CD4-positive, CD25-positive, alpha-beta regulatory T cell (primary cell): ENCODE data around the gene ATF6. TPM values are rescaled to one million over a fixed set of nuclear protein-coding genes. Genes with fewer than 3 reads are reported as not detected.

Experiments used
- ATAC-seq, 2 donors: fragments of 150-1000 bp; cut with Tn5 transposase; one replicate each; pipeline ENCODE4 v1.10.0; 2021; ENCODE audit warnings: low read depth in 2 of 2, moderate number of reproducible peaks in 2 of 2, moderate library complexity in 1 of 2
- DNase-seq, 3 donors: peaks; one replicate each; pipeline versions ENCODE4 v3.0.0 to v3.0.0-alpha.2; 2012 to 2022; ENCODE audit warnings: mixed read lengths in 1 of 3
- H3K27ac ChIP-seq: one replicate; pipeline ENCODE4 v1.7.0; 2013; ENCODE audit warnings: mild to moderate bottlenecking, low read length; ENCODE audit not compliant: insufficient read depth, poor library complexity, severe bottlenecking
- H3K27me3 ChIP-seq: one replicate; pipeline ENCODE4 v1.7.0; 2013; ENCODE audit warnings: low read length; ENCODE audit not compliant: control insufficient read depth, insufficient read depth
- H3K36me3 ChIP-seq: one replicate; pipeline ENCODE4 v1.7.0; 2013; ENCODE audit warnings: mild to moderate bottlenecking, low read length, moderate library complexity; ENCODE audit not compliant: control insufficient read depth, insufficient read depth
- H3K4me1 ChIP-seq: 2 replicates; pipeline ENCODE4 v1.7.0; 2013; ENCODE audit warnings: mild to moderate bottlenecking, low read length; ENCODE audit not compliant: insufficient read depth, control insufficient read depth, poor library complexity, severe bottlenecking
- H3K4me3 ChIP-seq: one replicate; pipeline ENCODE4 v1.7.0; 2013; ENCODE audit warnings: low read depth, mild to moderate bottlenecking, low read length, moderate library complexity
- H3K9me3 ChIP-seq, 2 experiments: 1 replicate in 1 of 2; 2 replicates in 1 of 2; pipeline ENCODE4 v1.7.0; 2013; ENCODE audit warnings: low read length in 2 of 2, mild to moderate bottlenecking in 1 of 2, moderate library complexity in 1 of 2; ENCODE audit not compliant: control insufficient read depth in 2 of 2
- H3K27ac Mint-ChIP-seq, 3 donors: one replicate each; pipeline ENCODE4 v1.8.0; 2020 to 2022; ENCODE audit warnings: mild to moderate bottlenecking in 3 of 3, mixed read lengths in 3 of 3, moderate library complexity in 2 of 3
- H3K27me3 Mint-ChIP-seq: one replicate; pipeline ENCODE4 v1.8.0; 2022; ENCODE audit warnings: mild to moderate bottlenecking, mixed read lengths
- H3K36me3 Mint-ChIP-seq: one replicate; pipeline ENCODE4 v1.8.0; 2020; ENCODE audit warnings: mixed read lengths
- H3K4me1 Mint-ChIP-seq, 4 donors: one replicate each; pipeline ENCODE4 v1.8.0; 2020 to 2022; ENCODE audit warnings: mixed read lengths in 4 of 4, mild to moderate bottlenecking in 1 of 4
- H3K4me3 Mint-ChIP-seq, 4 donors: one replicate each; pipeline ENCODE4 v1.8.0; 2020 to 2022; ENCODE audit warnings: mild to moderate bottlenecking in 4 of 4, mixed read lengths in 4 of 4, moderate library complexity in 3 of 4
- H3K9me3 Mint-ChIP-seq, 7 donors: one replicate each; pipeline ENCODE4 v1.8.0; 2020 to 2022; ENCODE audit warnings: mixed read lengths in 7 of 7, mild to moderate bottlenecking in 3 of 7, moderate library complexity in 2 of 7
- polyA plus RNA-seq, 4 donors: library from polyadenylated mRNA; unstranded; fragments of 300-500 nt; fragmentation: Illumina TruSeq; gene quantifications; one replicate each; pipeline ENCODE4 v1.2.3, GENCODE V29; 2021
- total RNA-seq: library from RNA; stranded (reverse); gene quantifications from one replicate; pipeline ENCODE4 v1.2.3, GENCODE V29; 2022

ATF6 gene
- total and polyA plus RNA-seq, 5 donors from 2014 or later = 13.5 to 17.8 (median 15.0) TPM

GRCh38 chr1:161948435-161948834 is 182.3 kb downstream of the ATF6 start:
- H3K4me1 Mint-ChIP-seq = peaks cover 5 to 15% (median 11%) of the 10 kb centered on the region in 4 donors
- H3K4me3 Mint-ChIP-seq = no peak overlapping the region
- H3K27me3 Mint-ChIP-seq = no peaks in the 10 kb centered on the region
- no peak for DNase-seq
- Histone ChIP-seq H3K27ac (no peak overlapping the region), H3K27me3 (no peaks in the 10 kb centered on the region), H3K36me3 (peaks cover 9% of the 10 kb centered on the region), H3K4me3 (no peak overlapping the region), H3K4me1 (no peaks in the 10 kb centered on the region), H3K9me3 (no peaks in the 10 kb centered on the region)
- H3K27ac Mint-ChIP-seq = no peak overlapping the region
- H3K36me3 Mint-ChIP-seq = peaks cover 25% of the 10 kb centered on the region
- H3K9me3 Mint-ChIP-seq = no peaks in the 10 kb centered on the region
- no peak for ATAC-seq

DNA sequence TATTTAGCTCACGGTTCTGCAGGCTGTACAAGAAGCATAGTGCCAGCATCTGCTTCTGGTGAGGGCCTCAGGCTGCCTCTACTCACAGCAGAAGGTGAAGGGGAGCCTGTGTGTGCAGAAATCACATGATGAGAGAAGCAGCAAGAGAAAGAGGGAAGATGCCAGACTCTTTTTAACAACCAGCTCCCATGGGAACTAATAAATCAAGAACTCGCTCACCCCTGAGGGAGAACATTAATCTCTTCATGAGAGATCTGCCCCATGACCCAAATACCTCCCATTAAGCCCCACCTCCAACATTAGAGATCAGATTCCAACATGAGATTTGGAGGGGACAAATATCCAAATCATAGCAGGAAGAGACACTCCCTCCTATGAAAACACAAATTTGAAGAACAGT is 183.4 kb downstream of the ATF6 start:
- no peak overlapping the region for H3K27ac ChIP-seq
- Mint-ChIP-seq H3K27ac (no peak overlapping the region), H3K4me3 (no peak overlapping the region), H3K4me1 (peaks cover 11 to 24% (median 17%) of the 10 kb centered on the region in 4 donors), H3K9me3 (no peaks in the 10 kb centered on the region), H3K36me3 (peaks cover 18% of the 10 kb centered on the region), H3K27me3 (no peaks in the 10 kb centered on the region)
- H3K36me3 ChIP-seq = peaks cover 4% of the 10 kb centered on the region
- ATAC-seq (no peak), DNase-seq (no peak)
- H3K9me3 ChIP-seq = no peaks in the 10 kb centered on the region
- H3K4me3 ChIP-seq = no peak overlapping the region
- no peaks in the 10 kb centered on the region for H3K27me3 ChIP-seq
- no peaks in the 10 kb centered on the region for H3K4me1 ChIP-seq

GRCh38 chr1:161950377-161950776 is 184.3 kb downstream of the ATF6 start:
- Mint-ChIP-seq H3K4me3 (no peak overlapping the region), H3K27ac (no peak overlapping the region), H3K36me3 (peaks cover 10% of the 10 kb centered on the region), H3K9me3 (no peaks in the 10 kb centered on the region), H3K27me3 (no peaks in the 10 kb centered on the region), H3K4me1 (peaks cover 15 to 27% (median 19%) of the 10 kb centered on the region in 4 donors)
- Histone ChIP-seq H3K27ac (no peak overlapping the region), H3K9me3 (no peaks in the 10 kb centered on the region), H3K4me3 (no peak overlapping the region), H3K36me3 (no peaks in the 10 kb centered on the region), H3K27me3 (no peaks in the 10 kb centered on the region), H3K4me1 (no peaks in the 10 kb centered on the region)
- DNase-seq (no peak), ATAC-seq (no peak)

- H3K27me3 ChIP-seq = no peaks in the 10 kb centered on the region
- H3K4me3 Mint-ChIP-seq = no peak overlapping the region
- ATAC-seq (no peak), DNase-seq (no peak)
- no peaks in the 10 kb centered on the region for H3K9me3 ChIP-seq
- H3K27me3 Mint-ChIP-seq = no peaks in the 10 kb centered on the region
- H3K27ac Mint-ChIP-seq = no peak overlapping the region
- no peak overlapping the region for H3K27ac ChIP-seq
- no peaks in the 10 kb centered on the region for H3K4me1 ChIP-seq
- no peaks in the 10 kb centered on the region for H3K36me3 ChIP-seq
- no peaks in the 10 kb centered on the region for H3K9me3 Mint-ChIP-seq
- H3K4me3 ChIP-seq = no peak overlapping the region
- peaks cover 15 to 27% (median 19%) of the 10 kb centered on the region in 4 donors for H3K4me1 Mint-ChIP-seq
- H3K36me3 Mint-ChIP-seq = peaks cover 14% of the 10 kb centered on the region
These were observed 185.5 kb downstream of the ATF6 start for GRCh38 chr1:161951646-161952045.

DNA sequence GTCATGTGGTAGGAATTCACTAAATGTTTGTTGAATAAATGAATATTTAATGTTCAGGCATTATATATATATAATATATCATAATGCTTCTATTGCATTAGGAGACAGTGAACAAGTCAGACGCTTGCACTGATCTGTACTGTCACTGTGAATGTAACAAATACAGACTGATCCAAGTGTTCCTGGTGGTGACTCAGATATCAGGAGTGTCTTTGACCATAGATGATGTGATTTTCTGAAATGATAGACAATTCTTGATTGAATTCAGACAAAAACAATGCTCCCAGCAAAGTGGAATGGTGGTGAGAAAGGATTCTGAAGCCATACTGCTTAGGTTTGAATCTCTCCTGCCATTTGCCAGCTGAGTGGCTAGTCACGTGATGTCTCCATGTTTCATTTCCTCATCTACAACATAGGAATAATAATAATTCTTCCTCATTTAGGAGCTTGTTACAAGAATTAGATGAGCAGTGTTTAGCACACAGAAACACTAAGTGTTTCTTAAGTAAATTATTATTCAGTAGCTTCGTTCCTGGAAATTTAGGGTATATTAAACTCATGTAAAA is 186.6 kb downstream of the ATF6 start:
- H3K36me3 ChIP-seq = no peaks in the 10 kb centered on the region
- DNase-seq = no peak
- no peak overlapping the region for H3K4me3 ChIP-seq
- no peaks in the 10 kb centered on the region for H3K4me1 ChIP-seq
- Mint-ChIP-seq H3K27ac (peak overlapping the region in 1 of 3 donors; percentile 16), H3K9me3 (no peaks in the 10 kb centered on the region), H3K36me3 (peaks cover 16% of the 10 kb centered on the region), H3K27me3 (no peaks in the 10 kb centered on the region), H3K4me1 (peaks cover 15 to 27% (median 19%) of the 10 kb centered on the region in 4 donors), H3K4me3 (no peak overlapping the region)
- no peaks in the 10 kb centered on the region for H3K27me3 ChIP-seq
- H3K27ac ChIP-seq = no peak overlapping the region
- H3K9me3 ChIP-seq = no peaks in the 10 kb centered on the region
- ATAC-seq = no peak

DNA sequence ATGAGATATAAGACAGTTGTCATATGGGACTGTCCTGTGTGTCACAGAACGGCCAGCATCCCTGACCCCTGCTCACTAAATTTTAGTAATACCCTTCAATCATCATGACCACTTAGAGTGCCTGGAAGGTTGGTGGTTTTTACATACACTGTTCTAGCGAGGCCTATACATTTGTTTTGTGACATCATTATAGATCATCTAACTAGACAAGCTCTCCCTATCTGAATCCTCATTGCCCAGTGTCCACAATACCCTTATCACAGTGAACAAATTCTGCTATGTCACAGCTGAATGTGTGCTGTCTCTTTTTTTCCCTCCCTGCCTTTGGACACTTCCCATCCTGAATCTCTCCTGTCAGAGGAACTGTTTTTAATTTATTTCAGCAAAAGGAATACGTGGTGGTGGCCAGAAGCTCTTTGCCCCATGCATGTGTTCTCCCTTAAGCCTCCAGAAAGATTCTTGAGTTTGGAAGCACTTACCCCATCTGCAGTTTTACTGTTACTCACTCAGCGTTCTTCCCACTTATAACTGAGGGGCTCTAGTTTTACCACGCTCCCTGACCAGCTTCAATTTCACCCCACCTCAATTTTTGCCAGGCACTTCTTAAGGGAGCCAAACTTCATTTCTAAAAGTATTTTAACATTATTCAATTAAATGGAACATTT is 187.3 kb downstream of the ATF6 start:
- H3K27ac Mint-ChIP-seq = peak overlapping the region in 2 of 3 donors; percentile 16 to 66
- H3K4me3 Mint-ChIP-seq = no peak overlapping the region
- H3K4me1 ChIP-seq = no peaks in the 10 kb centered on the region
- H3K9me3 ChIP-seq = no peaks in the 10 kb centered on the region
- H3K36me3 ChIP-seq = peaks cover 5% of the 10 kb centered on the region
- H3K9me3 Mint-ChIP-seq = no peaks in the 10 kb centered on the region
- no peaks in the 10 kb centered on the region for H3K27me3 Mint-ChIP-seq
- H3K27ac ChIP-seq = no peak overlapping the region
- peaks cover 20% of the 10 kb centered on the region for H3K36me3 Mint-ChIP-seq
- H3K4me1 Mint-ChIP-seq = peaks cover 15 to 27% (median 19%) of the 10 kb centered on the region in 4 donors
- ATAC-seq (no peak), DNase-seq (no peak)
- no peak overlapping the region for H3K4me3 ChIP-seq
- H3K27me3 ChIP-seq = no peaks in the 10 kb centered on the region

DNA sequence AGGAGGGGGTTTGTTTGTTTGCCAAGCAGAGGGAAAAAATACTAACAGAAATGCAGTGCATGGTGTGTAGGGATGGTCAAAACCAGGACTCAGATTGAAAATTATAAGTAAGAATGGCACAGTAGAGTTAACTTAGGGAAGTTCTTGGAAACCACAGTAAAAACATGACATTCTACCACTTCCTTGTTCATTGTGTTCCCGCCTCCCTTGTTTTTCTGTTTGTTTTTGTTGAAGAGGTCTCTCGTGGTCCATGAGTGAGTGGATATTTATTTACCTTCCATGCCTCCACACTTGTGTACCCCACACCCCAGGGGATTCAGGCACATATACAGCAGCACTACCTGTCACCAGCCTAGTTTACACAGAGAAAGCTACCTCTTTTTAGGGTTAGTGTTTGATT is 187.9 kb downstream of the ATF6 start:
- Histone ChIP-seq H3K36me3 (peaks cover 11% of the 10 kb centered on the region), H3K27me3 (no peaks in the 10 kb centered on the region), H3K4me1 (no peaks in the 10 kb centered on the region), H3K27ac (no peak overlapping the region), H3K9me3 (no peaks in the 10 kb centered on the region), H3K4me3 (no peak overlapping the region)
- H3K9me3 Mint-ChIP-seq = no peaks in the 10 kb centered on the region
- no peak overlapping the region for H3K4me3 Mint-ChIP-seq
- H3K36me3 Mint-ChIP-seq = peaks cover 26% of the 10 kb centered on the region
- DNase-seq = no peak
- H3K27ac Mint-ChIP-seq = peak overlapping the region in 2 of 3 donors; percentile 3 to 16
- H3K27me3 Mint-ChIP-seq = no peaks in the 10 kb centered on the region
- ATAC-seq = no peak
- H3K4me1 Mint-ChIP-seq = peaks cover 15 to 27% (median 18%) of the 10 kb centered on the region in 4 donors

DNA sequence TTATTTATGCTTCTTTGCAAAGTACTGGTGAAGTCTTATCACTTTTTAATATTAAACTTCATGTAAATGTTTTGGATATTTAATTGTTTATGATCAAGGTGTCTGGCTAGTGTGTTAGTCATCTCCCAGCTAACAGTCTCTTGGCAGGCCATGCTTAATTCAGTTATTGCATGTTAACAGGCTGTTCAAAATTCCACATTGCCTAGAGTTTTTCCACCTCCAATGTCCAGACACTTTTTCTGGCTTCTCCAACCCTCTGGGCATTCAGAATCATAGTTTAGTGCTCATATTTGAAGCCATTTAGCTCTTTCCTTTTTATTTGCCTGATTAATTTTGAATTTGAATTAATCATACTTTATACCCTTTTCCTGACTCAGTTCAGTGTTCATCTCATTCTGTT is 188.3 kb downstream of the ATF6 start:
- no peaks in the 10 kb centered on the region for H3K27me3 ChIP-seq
- peaks cover 28% of the 10 kb centered on the region for H3K36me3 Mint-ChIP-seq
- DNase-seq (no peak), ATAC-seq (no peak)
- H3K9me3 Mint-ChIP-seq = no peaks in the 10 kb centered on the region
- no peak overlapping the region for H3K4me3 ChIP-seq
- H3K27ac Mint-ChIP-seq = peak overlapping the region; percentile 3 to 35 (median 20)
- H3K4me1 ChIP-seq = no peaks in the 10 kb centered on the region
- H3K4me3 Mint-ChIP-seq = no peak overlapping the region
- H3K9me3 ChIP-seq = no peaks in the 10 kb centered on the region
- H3K4me1 Mint-ChIP-seq = peaks cover 15 to 27% (median 18%) of the 10 kb centered on the region in 4 donors
- H3K27me3 Mint-ChIP-seq = no peaks in the 10 kb centered on the region
- H3K27ac ChIP-seq = no peak overlapping the region
- peaks cover 14% of the 10 kb centered on the region for H3K36me3 ChIP-seq
